ENCODE results near the gene FAM136A.
A peak's percentile ranks its signal among the peaks of the same experiment; 100 is the strongest.
"Not testable (repeated sequence)": the region's sequence is repeated elsewhere in the genome, so short reads cannot be mapped to it uniquely, and the experiment has no call there.

The FAM136A gene

DNA sequence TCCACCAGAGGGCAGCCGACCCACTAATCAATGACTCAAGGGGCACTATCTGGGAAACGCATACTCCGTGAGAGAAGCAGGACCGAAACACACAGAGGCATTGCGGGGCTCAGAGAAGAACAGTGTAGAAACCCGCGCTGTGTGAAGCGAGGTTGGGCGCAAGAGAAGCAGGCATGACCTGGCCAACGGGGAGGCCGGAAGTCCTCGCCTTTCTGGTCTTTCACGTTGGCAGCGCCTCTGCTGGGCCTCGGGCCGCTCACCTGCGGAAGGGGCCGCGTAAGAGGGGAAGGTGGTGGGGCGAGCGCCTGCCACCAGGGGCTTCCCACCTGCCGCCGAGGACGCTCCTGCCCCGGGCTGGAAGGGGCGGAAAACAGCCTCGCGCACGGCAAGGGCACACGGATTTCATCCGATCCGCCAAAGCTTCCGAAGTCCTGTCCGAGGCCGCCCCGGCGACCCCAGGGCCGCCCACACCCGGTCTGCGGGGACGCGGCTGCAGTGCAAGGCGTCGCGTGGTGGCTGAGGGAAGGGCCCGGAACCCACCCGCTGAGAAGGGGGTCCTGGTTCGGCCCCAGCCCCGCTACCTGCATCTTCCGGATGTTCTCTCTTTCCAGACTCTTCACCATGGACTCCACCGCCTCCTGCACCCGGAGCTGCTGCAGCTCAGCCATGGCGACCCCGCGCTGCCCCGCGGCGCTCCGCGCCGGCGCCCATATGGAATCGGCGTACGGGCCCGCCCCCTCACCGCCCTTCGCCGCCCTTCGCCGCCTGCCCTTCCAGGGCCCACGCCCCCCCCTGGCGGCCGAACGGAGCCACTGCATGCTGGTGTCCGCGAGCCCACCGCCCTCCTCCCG is at the start of gene FAM136A:
FAM136A (minus strand) TSS at position 724 of the 851 bp plus-strand sequence; CDS start at position 668, 56 bp downstream.
- peak; percentile 50 for DNase-seq (ENCODE audit: low read depth)

DNA sequence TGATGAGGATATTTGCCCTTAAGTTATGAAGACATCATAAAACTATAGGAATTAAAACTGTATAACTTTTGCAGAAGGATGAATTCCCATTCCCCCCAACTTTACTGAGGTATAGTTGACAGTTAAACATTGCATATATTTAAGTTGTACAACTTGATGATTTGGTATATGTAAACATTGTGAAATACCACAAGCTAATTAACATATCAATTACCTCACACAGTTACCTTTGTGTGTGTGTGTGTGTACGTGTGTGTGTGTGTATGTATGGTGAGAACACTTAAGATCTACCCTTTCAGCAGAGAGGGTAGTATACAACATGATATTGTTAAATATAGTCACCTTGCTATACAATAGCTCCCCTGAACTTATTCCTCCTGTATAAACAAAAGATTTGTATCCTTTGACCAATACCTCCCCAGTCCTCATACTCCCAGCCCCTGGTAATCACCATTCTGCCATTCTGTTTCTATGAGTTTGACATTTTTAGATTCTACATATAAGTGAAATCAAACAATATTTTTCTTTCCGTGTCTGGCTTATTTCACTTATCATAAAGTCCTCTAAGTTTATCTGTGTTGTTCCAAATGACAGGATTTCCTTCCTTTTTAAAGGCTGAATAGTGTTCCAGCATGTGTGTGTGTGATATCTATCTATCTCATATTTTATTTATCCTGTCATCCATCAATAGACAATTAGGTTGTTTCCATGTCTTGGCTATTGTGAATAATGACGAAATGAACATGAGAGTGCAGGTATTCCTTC is 48.2 kb upstream of the FAM136A start:
- no peak for DNase-seq (ENCODE audit: low read depth)

DNA sequence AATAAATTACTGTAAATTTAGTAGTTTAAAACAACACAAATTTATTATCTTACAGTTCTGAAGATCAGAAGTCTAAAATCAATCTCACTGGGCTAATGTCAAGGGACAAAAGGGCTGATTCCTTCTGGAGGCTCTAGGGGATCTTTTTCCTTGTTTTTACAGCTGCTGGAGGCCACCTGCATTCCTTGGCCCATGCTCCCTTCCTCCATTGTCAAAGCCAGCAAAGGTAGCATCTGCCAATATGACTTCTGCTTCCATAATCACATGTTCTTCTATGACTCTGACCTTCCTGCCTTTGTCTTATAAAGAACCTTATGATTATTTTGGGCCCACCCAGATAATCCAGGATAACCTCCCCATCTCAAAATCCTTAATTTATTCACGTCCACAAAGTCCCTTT is 46.0 kb upstream of the FAM136A start:
- DNase-seq (ENCODE audit: low read depth), result no peak

DNA sequence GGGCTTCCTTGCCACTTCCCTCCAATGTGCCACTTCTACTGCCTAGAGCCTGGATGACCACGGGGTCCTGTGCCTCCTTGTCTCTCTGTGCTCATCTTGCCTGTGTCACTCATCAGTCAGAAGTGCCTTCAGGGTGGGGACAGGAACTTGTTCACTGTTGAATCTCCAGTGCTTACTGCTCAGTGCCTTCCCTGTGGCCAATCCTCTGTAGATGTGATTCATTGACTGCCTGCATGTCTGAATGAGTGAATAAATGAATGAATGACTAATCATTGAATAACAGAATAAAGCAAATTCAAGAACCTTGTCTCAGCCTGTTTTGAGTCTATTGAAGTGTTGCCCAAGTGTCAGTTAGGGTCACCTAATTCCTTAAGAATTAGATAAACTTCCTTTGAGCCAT is 42.3 kb upstream of the FAM136A start:
- DNase-seq (ENCODE audit: low read depth), result peak; percentile 23

DNA sequence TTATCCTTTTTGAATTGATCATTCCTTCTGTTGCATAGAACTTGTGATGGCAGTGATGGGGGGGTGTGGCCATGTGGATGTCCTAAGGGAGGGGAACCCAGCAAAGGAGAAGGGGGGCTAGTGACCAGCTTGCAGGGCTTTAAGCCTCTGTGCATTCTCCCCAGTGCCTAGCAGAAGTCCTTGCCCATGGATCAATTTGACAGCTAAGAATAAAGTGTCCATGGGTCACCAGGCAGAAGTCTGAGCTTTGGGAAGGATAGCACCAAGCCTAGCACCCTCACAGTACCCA is 39.6 kb upstream of the FAM136A start:
- DNase-seq (ENCODE audit: low read depth), result no peak

DNA sequence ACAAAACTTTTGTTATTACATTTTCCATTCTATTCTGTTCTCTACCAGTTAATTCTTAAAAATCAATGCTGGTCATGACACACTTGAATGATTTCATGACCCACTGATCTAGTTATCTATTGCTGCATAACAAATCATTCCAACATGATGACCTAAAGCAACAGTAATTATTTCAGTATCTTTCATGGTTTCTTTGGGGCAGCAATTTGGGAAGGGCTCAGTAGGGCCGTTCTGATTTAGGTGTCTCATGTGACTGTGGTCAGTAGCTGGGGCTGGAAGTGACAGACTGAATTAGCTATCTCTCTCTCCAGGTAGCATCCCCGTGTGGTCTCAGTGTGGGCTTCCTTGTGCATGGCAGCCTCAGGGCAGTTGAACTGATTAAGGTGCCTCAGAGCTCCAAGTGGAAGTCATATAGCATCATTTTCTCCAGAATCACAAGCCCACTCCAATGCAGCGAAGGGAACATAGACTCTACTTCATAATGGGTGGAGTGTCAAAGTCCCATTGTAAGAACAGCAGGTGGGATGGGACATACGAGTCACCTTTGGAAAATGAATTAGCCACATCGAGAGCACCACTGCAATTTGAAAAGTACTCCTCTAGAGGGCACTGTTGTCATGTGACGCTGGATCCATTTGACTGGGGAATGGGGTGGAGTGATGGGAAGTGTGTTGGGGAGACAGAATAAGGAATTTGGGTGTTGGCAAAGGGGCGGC is 39.1 kb upstream of the FAM136A start:
- no peak for DNase-seq (ENCODE audit: low read depth)

DNA sequence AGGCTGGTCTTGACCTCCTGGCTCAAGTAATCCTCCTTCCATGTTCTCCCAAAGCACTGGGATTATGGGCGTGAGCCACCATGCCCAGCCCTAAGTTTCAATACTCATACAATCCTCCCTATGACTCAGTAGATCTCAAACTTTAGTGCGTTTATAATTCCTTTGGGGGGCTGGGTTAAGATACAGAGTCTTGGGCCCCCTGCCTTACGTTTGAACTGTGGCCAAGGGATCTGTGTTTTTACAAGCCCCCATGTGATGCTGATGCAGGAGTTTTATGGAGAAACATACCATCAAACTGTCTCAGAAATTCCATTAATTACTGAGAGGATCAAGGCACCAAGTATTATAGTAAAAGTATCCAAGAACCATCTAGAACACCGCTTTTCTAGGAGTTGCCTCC is 38.2 kb upstream of the FAM136A start:
- no peak for DNase-seq (ENCODE audit: low read depth)

DNA sequence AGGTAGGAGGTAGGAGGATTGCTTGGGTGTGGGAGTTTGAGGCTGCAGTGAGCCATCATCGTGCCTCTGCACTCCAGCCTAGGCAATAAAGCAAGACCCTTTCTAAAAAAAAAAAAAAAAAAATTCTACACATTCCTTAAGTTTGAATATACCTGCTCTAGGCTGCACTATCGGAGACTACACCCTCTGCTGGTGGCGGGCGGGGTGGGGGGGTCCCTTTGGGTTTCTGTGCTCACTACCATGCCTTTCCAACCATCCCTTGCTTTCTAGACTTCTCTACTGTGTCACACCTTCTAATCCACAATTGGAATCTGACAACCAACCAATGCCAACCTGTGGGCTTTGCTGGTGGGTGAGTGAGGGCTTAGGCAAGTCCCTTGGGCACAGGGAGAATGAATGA is 34.7 kb upstream of the FAM136A start:
- no peak for DNase-seq (ENCODE audit: low read depth)

DNA sequence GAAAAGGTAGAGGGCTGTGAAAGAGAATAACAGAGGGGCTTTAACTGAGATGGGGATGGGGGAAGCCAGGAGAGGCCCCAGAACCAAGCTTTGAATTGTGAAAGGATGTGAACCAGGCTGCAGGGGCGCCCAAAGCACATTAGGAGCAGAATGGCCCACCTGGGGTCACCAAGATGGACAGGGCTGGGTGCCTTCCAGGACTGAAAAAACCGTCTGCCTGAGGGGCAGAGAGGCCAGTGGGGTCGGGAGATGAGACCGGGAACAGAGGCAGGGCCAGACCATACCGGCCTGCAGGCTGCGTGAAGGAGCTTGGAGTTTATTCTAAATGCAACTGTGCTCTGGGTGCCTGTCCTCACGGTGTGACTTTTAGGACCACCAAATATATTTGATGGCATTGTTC is 29.1 kb upstream of the FAM136A start:
- no peak for DNase-seq (ENCODE audit: low read depth)

DNA sequence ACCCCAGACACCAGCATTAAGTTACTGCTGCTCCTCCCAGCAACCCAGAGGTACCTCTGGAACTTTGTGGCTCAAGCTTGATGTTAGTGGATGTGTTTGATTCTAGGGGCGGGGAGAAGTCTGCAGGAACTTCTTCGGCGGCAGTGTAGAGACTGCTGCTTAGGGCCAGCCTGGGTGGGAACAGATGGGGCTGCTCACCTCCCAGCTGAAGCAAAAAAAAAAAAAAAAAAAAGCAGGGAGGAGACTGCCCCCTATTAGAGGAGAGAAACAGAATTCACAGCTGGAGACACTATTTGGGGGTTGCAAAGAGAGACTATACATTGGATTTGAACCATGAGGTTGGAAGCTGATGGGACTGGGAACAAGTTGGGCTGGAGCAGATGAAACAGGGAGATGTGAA is 28.6 kb upstream of the FAM136A start:
- no peak for DNase-seq (ENCODE audit: low read depth)

DNA sequence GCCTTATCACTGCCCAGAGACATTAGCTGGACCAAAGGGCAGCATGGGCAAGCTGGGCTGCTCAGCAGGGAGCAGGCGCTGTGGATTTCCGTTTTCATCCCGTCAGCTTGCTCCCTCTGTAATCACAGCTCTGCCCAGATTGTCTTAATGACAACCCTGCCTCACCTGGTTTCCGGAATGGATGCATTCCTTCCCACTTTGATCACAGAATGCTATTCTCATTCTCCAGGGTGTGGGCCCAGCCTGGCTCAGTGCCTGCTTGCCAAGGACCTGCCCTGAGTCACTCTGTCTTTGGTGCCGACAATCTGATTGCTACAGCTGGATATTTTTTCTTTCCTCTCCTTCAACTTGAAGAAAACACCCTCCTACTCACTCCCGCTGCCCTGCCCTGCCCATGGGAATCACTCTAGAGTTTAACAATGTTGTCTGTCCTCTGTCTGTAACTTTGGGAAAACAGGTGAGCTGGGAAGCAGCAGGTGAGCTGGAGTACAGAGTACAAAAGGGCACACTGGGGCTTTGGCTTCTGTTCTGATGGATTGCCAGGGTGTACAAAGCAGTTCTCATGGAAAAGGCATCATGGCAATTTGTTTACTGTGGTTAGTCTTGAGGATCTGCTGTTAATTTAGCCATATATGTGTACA is 27.2 kb upstream of the FAM136A start:
- DNase-seq (ENCODE audit: low read depth), result no peak

DNA sequence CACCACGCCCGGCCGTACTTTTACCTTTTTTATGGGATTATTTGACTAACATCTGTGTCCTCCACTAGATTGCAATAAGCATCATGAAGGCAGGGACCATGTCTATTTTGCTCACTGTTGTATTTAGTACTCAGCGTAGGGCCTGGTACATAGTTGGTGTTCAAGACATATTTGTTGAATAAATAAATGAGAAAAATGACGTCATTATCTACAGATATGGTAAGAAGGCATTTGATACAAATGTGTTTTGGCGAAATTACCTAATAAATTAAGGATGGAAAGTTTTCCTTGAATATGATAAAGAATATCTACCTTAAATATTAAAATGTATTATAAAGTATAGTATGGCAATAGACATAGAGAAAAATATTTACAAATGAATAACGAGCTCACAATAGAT is 24.0 kb upstream of the FAM136A start:
- no peak for DNase-seq (ENCODE audit: low read depth)

DNA sequence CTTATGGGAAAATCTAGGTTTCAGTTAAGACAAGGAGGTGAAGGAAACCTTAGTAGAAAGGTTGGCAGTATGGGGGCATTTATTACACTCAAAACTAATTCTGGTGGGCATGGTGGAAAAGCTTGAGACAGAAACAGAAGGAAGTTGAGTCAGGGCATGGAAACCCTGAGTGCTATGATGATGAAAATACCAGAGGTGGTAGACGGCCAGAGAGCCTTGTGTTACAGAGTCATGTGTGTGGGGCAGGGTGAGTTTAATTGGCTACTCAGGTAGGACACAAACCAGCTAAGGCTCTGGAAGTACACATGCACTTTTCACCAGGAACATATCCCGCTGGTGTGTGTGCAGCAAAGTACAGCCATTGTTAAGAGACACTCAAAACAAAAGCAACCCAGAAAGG is 20.7 kb upstream of the FAM136A start:
- no peak for DNase-seq (ENCODE audit: low read depth)

DNA sequence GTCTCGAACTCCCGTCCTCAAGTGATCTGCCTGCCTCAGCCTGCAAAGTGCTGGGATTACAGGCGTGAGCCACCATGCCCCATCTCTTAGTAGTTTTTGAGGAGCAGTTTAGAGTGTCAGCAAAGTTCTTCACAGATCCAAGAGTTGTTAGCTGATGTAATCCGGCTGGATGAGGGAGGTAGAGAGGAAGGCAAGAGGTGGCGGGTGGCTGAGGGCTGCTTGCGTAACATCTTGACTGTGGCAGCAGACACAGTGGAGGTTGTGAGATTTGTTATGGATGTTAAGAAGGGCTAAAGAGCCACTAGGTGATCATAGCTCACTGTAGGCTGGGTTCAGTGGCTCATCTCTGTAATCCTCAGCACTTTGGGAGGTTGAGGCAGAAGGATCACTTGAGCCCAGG is 19.5 kb upstream of the FAM136A start:
- DNase-seq (ENCODE audit: low read depth), result no peak

DNA sequence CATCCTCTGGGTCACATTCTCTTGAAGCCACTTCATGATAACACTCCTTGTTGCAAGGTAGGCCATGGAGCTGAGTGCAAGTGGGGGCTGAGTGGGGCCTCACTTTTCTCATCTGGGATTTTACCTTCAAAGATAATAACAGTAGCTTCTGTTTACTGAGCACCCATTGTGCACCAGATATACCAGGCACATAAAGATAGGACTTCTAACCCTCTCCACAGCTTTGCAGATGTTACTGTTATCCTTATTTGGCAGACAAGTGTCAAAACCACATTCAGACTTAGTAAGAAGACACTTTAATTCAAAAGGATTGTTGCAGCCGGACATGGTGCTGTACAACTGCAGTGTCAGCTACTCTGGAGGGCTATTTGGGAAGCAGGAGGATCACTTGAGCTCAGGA is 12.8 kb upstream of the FAM136A start:
- DNase-seq (ENCODE audit: low read depth), result no peak

DNA sequence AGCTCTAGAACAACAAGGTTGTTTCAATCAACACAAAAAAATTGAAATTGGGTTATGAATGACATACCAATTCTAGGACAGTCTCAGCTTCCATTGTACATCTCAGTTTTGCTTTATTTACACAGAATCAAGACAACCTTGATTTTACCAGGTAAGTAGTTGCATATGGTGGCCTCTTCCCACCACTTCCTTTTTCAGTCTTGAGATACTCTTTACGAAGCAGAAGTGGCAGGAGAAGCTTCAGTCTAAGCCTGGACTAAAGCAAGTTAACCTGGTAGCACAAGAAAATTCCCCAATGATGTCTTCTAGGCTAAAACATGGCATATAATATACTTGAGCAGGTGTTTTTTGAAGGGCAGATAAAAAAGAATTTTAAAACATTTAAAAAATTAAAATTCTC is 10.7 kb upstream of the FAM136A start:
- DNase-seq (ENCODE audit: low read depth), result no peak

DNA sequence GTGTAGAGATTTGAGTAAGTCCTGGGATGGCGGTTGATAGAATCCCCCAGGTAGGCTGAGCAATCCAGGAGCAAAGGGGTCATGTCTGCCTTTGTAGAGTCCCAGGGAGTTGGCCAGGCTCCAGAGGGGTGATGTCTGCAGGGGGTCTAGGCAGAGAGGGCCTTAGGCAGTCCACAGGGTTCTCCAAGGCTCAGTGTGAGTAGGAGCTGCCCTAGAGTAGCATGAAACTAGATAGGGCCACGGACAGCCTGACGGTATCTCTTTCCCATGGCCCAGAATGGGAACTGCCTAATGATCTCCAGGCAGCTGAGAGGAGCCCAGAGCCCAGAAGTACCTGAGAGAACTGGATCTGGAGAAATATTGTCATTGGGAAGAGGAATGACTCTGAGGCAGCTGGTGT is 9.0 kb upstream of the FAM136A start:
- no peak for DNase-seq (ENCODE audit: low read depth)

DNA sequence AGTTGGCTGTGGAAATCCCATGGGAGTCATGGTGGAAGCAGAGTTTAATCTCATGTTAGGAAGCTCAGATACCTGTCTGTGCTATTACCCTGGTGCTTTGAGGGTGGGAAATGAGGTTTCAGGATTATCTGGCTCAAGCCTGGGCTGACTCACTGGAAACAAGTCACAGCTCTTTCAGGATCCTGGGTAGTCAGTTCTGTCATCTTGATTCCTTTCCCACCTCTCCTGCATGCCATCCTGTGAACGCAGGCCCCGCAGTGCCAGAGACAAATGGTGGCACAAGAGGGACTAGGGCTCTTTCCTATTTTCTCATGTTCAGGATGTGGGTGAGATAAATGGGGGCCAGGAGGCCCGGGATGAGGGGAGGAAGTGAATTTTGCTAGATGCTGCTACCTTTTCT is 3.7 kb upstream of the FAM136A start:
- no peak for DNase-seq (ENCODE audit: low read depth)

DNA sequence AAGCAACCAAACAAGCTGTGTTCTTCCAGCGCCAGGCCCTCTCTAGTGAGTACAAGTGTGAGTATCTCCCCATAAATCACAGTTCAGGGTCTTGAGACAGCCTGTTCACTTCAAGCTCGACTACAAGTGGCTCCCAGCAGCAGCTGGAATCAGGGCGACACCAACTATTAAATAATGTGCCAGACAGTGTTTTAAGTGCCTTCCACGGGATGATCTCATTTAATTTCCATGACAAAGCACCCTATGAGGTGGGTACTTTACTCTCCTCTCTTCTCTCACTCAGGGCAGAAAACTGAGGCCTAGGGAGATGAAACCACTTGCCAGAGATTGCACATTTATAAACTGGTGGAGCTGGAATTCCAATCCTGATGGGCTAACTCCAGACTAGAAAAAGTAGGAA is 2.6 kb upstream of the FAM136A start:
- DNase-seq (ENCODE audit: low read depth), result no peak

DNA sequence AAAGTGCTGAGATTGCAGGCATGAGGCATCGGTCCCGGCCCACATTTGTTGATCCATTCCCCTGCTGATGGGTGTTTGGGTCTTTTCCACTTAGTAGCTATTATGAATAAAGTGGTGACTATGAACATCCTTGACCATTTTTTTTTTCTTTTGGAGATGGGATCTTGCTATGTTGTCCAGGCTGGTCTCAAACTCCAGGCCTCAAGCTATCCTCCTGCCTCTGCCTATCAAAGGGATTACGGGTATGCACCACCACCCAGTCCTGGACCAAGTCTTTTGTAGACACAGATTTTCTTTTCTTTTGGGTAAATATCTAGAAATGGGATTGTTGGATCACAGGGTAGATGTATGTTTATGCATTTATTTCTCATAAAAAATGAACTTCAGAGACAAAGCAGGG is 1.3 kb upstream of the FAM136A start:
- DNase-seq (ENCODE audit: low read depth), result no peak

DNA sequence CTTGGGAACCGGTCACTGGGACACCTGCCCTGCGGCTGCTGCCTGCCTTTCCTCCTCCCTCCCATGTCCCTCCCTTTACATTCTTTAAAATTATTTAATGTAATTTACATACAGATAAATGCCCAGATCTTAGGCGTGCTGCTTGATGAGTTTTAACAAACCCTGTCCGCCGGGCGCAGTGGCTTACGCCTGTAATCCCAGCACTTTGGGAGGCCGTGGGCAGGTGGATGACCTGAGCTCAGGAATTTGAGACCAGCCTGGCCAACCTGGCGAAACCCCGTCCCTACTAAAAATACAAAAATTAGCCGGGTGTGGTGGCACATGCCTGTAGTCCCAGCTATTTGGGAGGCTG is 304 bp upstream of the FAM136A start:
- not testable (repeated sequence) for DNase-seq (ENCODE audit: low read depth)

DNA sequence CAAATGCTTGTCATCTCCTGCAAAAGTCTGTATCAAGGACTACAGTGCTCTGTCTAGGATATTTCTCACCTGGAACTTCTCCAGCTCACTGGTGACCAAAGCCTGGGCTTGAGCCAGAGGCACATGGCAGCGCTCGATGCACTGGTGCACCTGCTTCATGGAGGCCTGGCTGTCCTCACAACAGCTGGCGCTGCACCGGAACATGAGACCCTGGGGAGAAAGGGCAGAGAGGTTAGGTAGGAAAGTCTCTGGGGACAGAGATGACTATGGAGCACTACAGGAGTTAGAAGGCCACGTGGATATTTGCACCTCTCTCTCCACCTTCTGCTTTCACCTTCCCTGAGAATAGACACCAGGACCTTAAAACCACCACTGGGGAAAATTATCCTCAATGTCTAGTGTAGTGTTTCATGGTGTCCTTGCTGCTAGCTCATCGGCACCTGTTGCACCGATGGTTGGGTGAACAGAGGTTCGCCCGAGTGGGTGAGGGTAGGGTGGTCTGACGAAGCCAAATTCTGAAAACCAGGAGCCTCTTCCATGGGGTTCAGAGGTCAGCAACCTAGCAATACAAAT is 1.0 kb downstream of the FAM136A start:
- DNase-seq (ENCODE audit: low read depth), result no peak

Measured in stromal cell of bone marrow (primary cell).